GM21447 (cell line): ENCODE results near the gene ARHGAP24.
"Not testable (repeated sequence)": the region's sequence is repeated elsewhere in the genome, so short reads cannot be mapped to it uniquely, and the experiment has no call there.

Source experiments
- ATAC-seq: cut with Tn5 transposase; IDR thresholded peaks from one replicate; pipeline ENCODE4 v1.9.1; 2021; ENCODE audit not compliant: unreplicated experiment

Gene ARHGAP24

DNA sequence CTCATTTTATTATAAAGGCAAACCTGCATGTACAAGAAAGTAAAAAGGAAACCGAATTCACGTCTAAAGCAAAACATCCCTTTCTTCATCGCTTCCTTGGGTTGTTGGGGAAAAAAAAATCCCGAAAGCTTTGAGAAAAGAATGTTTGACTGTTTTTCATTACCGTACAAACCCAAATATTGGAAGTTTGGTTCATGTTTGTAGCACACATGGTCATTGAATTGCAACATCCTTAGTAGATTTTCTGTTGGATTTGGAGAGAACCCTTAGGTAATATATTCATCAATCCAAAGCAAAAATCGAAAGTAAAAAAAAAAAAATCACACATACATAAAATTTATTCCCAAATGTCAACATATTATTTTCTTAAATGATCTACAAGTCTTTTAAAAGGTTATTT lies 464.6 kb downstream of the ARHGAP24 start:
- ATAC-seq = no peak

DNA sequence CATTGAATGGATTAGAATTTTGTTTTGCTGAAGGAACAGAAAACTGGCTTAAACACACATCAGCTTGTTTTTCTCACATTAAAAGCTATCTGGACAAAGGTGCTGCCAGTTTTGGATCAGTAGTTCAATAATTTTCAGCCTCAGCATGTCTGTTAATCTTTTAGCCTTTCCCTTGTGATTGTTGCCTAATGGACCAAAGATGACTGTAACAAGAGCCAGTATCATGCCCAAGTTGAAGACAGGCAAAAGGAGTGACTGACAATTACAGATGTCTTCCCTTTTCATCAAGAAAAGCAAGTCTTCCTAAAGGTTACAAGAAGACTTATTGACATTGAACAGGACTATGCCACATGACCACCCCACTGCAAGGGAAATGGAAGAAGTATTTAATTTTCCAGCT lies 465.2 kb downstream of the ARHGAP24 start:
- ATAC-seq = no peak

DNA sequence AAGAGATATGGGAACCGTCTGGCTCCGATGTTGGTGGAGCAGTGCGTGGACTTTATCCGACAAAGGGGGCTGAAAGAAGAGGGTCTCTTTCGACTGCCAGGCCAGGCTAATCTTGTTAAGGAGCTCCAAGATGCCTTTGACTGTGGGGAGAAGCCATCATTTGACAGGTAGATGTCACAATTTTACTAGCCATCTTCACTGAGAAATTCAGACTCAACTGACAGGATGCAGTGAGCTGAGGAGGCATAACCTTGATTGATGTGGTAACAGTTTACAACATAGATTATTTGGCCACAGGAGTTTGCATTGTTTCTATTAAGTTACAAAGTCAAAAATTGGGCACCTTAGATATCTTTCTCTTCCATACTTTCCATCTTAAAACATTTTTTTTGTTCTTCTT lies 467.2 kb downstream of the ARHGAP24 start:
- no peak for ATAC-seq

DNA sequence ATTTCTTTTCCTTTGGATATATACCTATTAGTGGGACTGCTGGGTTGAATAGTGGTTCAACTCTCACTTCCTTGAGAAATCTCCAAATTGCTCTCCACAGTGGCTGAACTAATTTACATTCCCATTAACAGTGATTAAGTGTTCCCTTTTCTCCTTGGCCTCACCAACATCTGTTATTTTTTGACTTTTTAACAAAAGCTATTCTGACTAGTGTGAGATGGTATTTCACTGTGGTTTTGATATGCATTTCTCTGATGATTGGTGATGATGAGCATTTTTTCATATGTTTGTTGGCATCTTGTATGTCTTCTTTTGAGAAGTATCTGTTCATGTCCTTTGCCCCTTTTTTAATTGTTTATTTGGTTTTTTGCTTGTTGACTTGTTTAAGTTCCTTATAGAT lies 471.9 kb downstream of the ARHGAP24 start:
- no peak for ATAC-seq

DNA sequence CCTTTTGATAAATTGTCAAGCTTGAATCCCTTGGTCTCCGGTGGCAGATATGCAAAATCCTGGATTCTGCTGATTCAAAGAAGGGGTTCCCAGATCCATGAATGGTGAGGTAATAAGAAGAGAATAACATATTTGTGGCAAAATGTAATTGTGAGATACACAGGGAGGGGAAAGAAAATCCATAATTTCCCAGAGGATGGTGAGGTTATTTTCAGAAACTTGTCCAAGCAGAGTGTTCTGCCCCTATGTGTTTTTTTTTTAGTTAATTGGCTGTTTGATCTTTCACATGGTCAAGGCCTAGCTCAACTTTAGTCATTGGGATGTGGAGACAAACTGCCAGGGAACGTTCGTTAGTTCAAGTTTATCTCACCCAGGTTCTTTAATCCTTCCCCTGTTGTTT lies 476.1 kb downstream of the ARHGAP24 start:
- ATAC-seq = no peak

DNA sequence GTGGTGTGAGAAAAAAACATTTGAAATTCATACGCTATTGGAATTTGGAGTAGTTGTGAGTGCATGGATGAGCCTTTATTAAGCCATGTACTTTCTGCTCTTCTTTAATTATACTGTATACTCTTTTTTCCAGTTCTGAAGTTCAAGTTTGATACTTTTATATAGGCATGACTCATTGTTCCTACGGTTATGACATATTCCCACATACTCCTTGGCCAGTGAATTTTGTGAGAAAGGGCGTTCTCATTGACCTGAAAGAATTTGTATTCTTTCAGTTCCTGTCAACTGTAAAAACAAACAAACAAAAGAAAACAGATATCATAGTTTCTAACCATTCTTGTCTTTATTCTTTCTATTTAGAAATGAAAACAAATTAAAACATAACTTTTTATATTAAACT lies 477.6 kb downstream of the ARHGAP24 start:
- no peak for ATAC-seq

DNA sequence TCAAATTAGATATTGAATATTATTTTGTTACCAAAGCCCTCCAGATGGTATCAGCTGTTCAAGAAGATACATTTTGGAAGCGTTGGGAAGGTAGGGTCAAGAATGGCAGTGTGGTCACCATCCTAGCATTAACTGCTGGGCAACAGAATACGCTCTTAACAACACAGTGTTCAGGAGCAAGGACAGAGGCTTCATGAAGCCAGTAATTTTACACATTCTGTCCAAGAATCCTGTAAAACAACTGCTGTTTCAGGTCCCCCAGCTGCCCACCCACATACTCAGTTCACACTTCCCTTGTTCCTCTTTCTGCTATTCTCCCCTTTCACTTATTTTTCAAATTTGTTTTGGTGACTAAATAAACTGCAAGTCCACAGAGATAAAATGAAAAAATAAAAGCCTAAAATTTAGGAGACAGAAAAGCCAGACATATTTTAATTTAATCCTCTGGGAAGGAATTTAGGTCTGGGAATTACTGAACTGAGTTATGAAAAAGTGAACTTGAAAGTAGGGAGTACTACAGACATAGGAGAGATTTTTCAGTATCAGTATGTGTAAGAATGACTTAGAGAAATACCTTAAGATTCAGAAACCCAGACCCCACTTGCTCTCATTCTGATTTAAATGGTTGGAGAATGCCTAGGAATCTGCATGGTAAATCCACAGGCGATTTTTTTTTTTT lies 478.2 kb downstream of the ARHGAP24 start:
- no peak for ATAC-seq

DNA sequence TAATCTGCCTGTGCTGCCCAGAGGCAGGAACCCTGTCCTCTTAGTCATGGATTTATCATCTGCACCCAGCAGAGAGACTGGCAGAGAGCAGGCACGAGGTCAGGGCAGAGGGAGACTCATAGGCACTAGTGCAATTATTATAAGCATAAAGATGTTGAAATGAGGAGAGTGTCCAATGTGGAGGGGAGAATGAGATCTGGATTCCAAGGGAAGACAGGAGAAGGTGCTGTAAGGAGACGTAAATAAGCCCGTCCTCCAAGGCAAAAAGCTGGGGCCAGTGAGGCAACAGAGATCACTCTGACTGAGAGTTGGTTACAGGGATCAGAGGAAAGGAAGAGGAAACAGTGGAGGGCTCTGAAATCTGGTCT lies 478.7 kb downstream of the ARHGAP24 start:
- no peak for ATAC-seq

DNA sequence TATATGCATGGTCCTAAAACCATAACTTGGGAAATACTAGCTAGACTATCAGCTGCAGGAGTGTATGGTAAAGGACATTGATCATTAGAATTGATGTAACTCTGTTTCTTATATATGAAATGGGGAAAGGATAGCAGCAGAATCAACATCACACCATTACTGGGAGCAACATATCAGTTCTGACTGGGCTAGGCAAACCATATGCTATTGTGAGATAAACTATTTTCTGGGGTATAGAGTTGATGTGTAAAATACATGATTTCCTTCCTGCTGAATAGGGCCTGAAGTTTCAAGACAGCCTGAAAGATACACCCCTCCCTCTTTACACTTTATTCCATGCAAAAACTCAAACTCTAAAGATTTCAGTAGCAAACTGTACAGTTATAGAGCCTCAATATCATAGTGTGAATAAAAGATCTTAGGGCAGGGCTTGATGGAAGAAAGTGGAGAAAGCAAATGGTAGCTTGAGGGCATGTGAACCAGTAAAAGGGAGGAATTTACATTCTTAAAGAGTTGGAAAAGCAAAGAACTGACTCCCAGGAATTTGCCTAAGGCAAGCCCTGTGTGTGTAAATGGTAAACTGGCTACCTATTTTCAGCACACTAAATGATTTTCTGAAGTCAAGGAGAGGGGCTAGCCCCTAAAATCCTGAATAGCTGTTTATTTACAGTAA lies 480.8 kb downstream of the ARHGAP24 start:
- no peak for ATAC-seq

DNA sequence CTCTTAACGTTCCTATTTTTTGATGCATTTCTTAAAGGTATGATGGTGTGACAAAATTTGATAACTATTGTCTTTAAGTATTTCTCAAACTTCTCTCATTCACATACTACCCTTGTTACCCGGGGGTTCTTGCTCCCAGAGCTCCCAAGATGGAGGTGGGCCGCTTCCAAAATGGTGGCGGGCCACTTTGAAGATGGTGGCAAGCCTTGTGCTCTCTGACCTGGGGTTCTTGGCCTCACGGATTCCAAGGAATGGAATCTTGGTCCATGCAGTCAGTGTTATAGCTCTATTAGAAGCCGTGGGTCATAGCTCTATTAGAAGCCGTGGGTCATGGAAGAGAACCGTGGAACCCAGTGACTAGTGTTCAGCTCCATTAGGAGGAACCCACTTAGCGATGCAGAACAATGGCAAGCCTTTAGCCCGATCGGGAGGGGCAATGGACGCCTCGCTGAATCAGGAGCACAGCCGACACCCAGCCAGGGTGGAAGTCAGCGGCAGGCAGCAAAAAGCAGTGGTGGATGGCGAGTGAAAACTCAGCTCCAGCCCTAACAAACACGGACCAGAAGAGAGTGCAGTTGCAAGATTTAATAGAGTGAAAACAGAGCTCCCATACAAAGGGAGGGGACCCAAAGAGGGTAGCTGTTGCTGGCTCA lies 481.5 kb downstream of the ARHGAP24 start:
- no peak for ATAC-seq

DNA sequence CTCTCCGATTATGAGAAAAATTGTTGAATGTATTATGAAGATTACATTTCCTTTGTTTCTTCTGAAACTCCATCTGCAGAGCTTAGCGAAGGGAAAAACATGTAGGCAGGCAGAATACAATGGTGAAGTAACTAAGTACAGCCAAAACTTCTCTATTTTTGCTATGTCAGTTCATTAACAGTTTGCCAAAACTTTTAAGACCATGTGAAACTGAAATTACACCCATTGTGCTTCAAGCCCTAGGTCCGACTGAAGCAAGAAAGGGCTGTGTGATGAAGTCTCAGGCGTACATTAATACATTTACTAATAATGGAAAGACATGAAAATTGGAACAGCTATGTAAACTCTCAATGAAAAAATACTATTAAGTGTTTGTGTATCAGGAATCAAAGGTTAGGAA lies 486.9 kb downstream of the ARHGAP24 start:
- no peak for ATAC-seq

DNA sequence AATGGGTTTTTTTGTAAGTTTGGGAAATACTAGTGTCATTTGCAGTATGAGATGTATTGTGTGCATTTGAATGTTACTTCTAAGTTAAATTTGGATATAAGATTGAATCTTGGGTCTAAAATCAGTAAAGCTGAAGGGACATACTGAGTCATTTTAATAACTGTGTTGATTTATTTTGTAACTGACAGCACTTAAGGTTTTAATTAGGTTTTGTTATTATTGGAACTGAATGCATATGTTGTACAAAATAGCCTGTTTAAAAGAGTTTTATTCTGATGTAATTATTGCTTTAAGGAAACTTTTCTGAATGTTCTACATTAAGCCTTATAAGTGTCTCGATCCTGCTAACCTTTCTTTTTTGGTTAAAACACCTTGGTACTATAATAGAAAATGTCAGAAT lies 488.3 kb downstream of the ARHGAP24 start:
- no peak for ATAC-seq

DNA sequence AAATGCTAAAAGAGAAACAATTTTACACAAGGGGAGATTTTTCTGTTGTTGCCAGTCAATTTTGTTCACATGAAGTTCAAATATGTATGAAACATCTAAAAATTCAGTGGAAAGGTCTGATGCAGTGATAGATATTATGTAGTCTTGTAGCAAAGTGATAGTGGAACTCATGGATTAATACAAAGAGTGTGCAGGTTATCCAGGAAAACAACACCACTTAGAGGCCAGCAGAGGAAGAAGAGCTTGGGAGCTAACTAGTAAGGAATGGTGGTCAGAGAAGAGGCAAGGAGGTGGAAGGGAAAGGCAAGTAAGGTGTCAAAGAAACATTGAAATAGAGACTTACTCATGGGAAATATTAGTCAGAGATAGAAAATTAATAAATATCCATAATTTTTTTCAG lies 489.3 kb downstream of the ARHGAP24 start:
- no peak for ATAC-seq

DNA sequence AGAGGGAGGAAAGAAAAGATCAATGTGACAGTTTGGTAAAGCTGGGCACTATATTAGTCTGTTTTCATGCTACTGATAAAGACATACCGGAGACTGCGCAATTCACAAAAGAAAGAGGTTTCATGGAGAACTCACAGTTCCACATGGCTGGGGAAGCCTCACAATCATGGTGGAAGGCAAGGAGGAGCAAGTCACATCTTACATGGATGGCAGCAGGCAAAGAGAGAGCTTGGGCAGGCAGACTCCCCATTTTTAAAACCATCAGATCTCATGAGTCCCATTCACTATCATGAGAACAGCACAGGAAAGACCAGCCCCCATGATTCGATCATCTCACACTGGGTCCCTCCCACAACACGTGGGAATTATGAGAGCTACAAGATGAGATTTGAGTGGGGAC lies 490.1 kb downstream of the ARHGAP24 start:
- ATAC-seq = not testable (repeated sequence)

DNA sequence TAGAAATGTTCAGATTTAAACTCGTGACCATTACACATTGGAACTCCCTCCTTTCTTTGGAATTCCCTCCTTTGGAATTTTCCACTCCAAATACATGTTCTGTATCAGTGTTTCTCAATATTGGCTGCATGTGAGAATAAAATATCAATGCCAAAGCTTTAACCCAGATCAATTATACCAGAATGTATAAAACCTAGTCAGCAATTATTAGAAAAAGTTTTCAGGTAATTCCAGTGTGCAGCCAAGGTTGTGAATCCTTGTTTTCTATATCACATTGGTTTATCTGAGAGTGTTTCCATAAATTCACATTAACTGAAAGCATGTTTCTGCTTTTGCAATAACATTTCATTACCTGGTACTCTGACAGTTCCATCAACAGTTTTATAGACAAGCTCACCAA lies 490.6 kb downstream of the ARHGAP24 start:
- no peak for ATAC-seq

DNA sequence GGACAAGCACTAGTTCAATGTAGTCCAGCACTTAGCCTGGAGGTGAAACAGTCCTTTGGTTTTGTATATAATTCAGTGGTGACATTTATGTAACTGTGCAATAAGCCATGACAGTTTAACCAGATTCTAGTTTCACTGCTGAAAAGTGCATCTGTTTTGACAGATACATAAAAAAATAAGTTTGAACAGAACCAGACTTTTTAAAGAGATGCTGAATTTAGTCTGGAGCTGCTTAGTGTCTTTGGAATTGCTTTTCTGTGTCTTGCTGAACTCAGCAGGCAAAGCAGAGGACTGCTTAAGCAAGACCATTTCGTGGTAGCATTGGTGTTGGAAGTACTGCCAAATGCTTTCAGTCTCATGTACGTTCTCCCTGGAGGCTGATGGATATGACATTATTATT lies 491.4 kb downstream of the ARHGAP24 start:
- ATAC-seq = no peak

DNA sequence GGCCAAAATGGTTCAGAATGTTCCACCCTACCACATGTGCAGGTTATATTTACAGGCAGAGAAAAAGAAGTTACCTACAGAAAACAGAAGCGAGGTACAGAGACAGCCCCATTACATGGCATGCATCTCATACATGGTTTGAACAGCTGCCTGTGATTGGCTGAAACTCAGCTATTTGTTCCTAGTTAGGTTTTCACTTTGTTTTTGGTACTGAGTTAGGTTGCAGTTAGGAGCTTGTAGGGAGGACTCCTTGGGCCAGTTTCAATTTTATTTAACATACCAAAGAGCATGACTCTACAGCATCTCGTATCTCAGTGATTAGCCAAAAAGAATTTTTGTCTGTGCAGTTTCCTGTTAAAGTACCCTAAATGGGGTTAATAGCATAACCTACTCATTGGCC lies 492.9 kb downstream of the ARHGAP24 start:
- ATAC-seq = no peak

DNA sequence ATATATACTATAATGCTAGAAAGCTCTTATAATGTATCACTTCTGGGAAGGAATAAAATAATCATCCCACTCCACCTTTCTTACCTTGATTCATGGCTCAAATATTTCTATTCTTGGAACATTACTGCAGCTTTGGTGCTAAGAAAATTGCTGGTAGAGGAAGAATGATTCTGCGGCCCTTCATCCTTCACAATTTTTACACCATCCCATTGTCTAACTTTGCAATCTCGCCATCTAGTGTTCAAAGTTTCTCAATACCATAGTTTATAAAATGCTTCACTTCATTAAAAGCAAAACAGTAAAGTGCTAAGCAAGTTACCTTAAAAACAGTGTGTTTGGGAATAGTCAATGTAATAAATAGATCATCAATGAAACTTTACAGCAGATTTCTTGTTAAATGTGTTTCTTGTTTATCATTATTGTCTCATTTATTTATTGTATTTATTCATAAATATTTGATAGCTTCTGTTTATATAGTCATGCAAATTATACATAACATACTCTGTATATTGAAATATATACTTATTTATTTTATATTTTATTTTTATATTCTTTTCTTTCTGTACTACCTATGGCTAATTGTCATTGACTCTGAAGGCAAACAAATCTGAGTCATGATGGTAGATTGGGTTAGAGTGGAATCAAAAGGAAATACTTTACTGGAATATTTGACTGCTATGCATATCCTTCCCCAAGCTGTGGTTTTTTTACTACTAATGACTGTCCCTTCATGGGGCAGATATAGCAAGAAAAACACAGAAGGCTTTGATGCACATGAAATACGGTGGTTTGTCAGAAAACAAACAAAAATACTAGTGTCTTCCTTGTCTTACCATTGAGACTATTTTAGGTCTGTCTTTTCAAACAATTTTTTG lies 494.2 kb downstream of the ARHGAP24 start:
- ATAC-seq = no peak

DNA sequence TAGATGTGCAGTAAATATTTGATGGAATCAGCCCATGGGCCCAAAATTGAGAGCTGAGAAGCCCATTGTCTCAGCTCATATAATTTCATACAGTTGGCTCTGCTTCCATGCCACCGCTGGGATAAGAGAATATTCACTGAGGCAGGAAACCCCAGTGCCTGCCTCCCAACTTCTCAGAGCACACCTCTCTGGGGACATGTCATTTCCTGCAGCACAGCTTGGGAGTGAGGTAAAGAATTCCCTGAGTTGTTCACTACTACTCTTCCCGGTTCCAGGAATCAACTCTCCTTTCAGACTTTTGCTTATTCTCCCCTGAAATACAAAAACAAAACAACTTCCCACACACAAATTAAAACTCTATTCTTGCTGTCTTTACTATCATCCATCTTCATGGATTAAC lies 495.6 kb downstream of the ARHGAP24 start:
- no peak for ATAC-seq

DNA sequence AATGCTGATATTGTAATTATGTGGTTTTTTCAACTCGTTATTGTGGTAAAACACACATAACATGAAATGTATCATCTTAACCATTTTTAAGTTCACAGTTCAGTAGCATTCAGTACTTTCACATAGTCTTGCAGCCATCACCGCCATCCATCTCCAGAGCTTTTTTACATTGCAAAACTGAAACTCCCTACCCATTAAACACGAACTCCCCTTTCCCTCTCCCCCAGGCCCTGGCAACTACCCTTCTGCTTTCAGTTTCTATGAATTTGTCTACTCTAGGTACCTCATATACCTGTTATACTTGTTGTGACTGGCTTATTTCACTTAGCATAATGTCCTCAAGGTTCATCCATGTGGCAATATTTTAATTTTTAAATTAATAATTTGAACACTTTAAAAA lies 504.3 kb downstream of the ARHGAP24 start:
- peak; percentile 95 for ATAC-seq

DNA sequence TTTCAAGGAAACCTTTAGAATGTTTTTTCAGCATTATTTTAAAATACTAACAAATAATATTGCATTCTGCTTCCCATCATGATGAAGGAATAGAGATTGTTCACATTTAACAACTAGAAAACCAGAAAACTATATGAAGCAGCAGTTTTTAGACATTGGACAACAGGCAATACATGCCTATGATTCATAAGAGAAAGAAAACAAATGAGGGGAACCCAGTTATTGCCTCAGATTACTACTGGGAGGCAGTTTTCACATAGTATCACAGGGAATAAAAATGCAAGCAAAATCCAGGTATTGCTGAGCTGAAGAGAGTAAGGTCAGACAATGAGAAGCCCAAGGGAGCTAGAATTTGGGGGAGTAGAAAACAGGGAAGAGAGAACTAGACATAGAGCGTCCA lies 511.3 kb downstream of the ARHGAP24 start:
- no peak for ATAC-seq

DNA sequence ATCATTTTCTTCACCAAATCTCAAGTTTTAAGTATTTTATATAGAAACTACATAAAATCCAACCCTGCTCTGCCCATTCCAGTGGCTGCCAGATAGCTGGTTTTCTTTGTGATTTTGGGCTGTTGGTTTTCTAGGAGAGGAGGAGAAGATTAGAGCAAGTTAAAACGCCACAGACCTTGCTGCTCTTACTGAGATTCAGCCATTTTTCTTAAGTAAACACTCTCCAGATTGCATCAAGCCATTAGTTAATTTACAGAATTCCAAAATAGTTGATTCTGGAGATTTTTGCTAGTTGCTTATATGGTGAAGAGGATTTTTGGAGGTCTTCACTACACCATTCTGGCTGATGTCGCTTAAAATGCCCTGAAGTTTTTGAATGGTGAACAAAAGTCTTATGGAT lies 518.7 kb downstream of the ARHGAP24 start:
- no peak for ATAC-seq
